GM12878 (cell line): ENCODE results near the gene MAGI2. TPM values are rescaled to one million over a fixed set of nuclear protein-coding genes. Genes with fewer than 3 reads are reported as not detected.

Experiments
- ATAC-seq: fragments of 200-7000 bp; cut with Tn5 transposase; 3 replicates; pipeline ENCODE4 v1.9.1; 2020; ENCODE audit warnings: mild to moderate bottlenecking, moderate library complexity
- BruUV-seq: library from RNA; stranded (reverse); fragments of 400-500 nt; replicated peaks from 2 replicates; lab custom pipeline; 2021; lab: Mats Ljungman, UMichigan
- CTCF ChIA-PET: fragments of 300-600 bp; sonication (Branson Sonifier 250); formaldehyde crosslinking; extraction: SDS; loops from one replicate; lab custom pipeline; 2021; ENCODE audit warnings: inconsistent platforms; lab: Yijun Ruan, JAX
- POLR2A ChIA-PET: fragments of 350-600 bp; formaldehyde crosslinking; extraction: SDS; loops from one replicate; lab custom pipeline; 2021; ENCODE audit warnings: inconsistent platforms; lab: Charles Lee
- RAD21 ChIA-PET: fragments of 300-600 bp; sonication (Branson Sonifier 250); formaldehyde crosslinking; loops from one replicate; lab custom pipeline; 2023; ENCODE audit warnings: antibody characterized with exemption; ENCODE audit not compliant: unreplicated experiment; lab: Charles Lee
- SMC1A ChIA-PET: fragments of 300-600 bp; sonication (Branson Sonifier 250); formaldehyde crosslinking; loops from one replicate; lab custom pipeline; 2023; ENCODE audit not compliant: unreplicated experiment, uncharacterized antibody; lab: Charles Lee
- DNase-seq: peaks from one replicate; pipeline ENCODE4 v3.0.0-alpha.2; 2011; ENCODE audit warnings: low read depth, low spot score
- FAIRE-seq: peaks from 3 replicates; lab custom pipeline; 2011; peaks lifted over from hg19 to GRCh38; lab: Jason Lieb, UNC
- H2AFZ ChIP-seq: 2 replicates; pipeline ENCODE4 v1.6.0; 2011; ENCODE audit warnings: low read depth, low read length, control low read depth; ENCODE audit not compliant: control insufficient read depth
- H3K27ac ChIP-seq: 2 replicates; pipeline ENCODE4 v1.5.1; 2011; ENCODE audit warnings: control low read depth; ENCODE audit not compliant: control insufficient read depth, insufficient read depth
- H3K27me3 ChIP-seq, 2 experiments: replicated peaks in 1 of 2; 2 replicates each; pipeline versions ENCODE4 v1.6.0 to v1.6.1; 2011; ENCODE audit warnings: low read length in 1 of 2; ENCODE audit not compliant: control insufficient read depth in 2 of 2, insufficient read depth in 2 of 2
- H3K36me3 ChIP-seq, 2 experiments: 2 replicates each; pipeline ENCODE4 v1.5.1; 2011; ENCODE audit warnings: low read length in 1 of 2; ENCODE audit not compliant: control insufficient read depth in 2 of 2, insufficient read depth in 2 of 2
- H3K4me1 ChIP-seq: 2 replicates; pipeline ENCODE4 v1.6.1; 2011; ENCODE audit warnings: mild to moderate bottlenecking, low read length, moderate library complexity, mixed read lengths; ENCODE audit not compliant: control insufficient read depth, insufficient read depth
- H3K4me2 ChIP-seq: 2 replicates; pipeline ENCODE4 v1.6.0; 2011; ENCODE audit warnings: control low read depth; ENCODE audit not compliant: control insufficient read depth, insufficient read depth
- H3K4me3 ChIP-seq: fragments of 200-600 bp; sonication (generic); 2 replicates; pipeline ENCODE4 v1.5.1; 2016
- H3K79me2 ChIP-seq: 2 replicates; pipeline ENCODE4 v1.6.0; 2011; ENCODE audit warnings: low read length; ENCODE audit not compliant: control insufficient read depth, insufficient read depth
- H3K9ac ChIP-seq: 2 replicates; pipeline ENCODE4 v1.8.0; 2011; ENCODE audit warnings: low read length, control low read depth, mixed read lengths; ENCODE audit not compliant: control insufficient read depth, insufficient read depth
- H3K9me3 ChIP-seq: replicated peaks from 3 replicates; pipeline ENCODE4 v1.5.1; 2011; ENCODE audit warnings: mild to moderate bottlenecking, low read length; ENCODE audit not compliant: control insufficient read depth, insufficient read depth
- H4K20me1 ChIP-seq: 2 replicates; pipeline ENCODE4 v1.6.0; 2011; ENCODE audit not compliant: control insufficient read depth, insufficient read depth
- ATF7 ChIP-seq: fragments of 450-650 bp; IDR thresholded peaks from 2 replicates; pipeline ENCODE4 v1.6.1; 2016; ENCODE audit warnings: low read depth, mild to moderate bottlenecking
- BCL11A ChIP-seq: IDR thresholded peaks from 2 replicates; pipeline ENCODE4 v1.6.1; 2011; ENCODE audit warnings: low read depth, low read length
- CBFB ChIP-seq: IDR thresholded peaks from 2 replicates; pipeline ENCODE4 v1.6.1; 2016; ENCODE audit warnings: antibody characterized with exemption, low read depth
- CREB1 ChIP-seq: IDR thresholded peaks from 2 replicates; pipeline ENCODE4 v1.6.1; 2012; ENCODE audit warnings: low read depth, mild to moderate bottlenecking, inconsistent platforms
- EED ChIP-seq: sonication (generic); IDR thresholded peaks from 2 replicates; pipeline ENCODE4 v1.6.1; 2016; ENCODE audit warnings: antibody characterized with exemption, low read depth
- ETV6 ChIP-seq, 2 experiments: fragments of 450-650 bp in 1 of 2; IDR thresholded peaks in 1 of 2; conservative IDR thresholded peaks in 1 of 2; 2 replicates each; pipeline ENCODE4 v1.6.1; 2014; ENCODE audit warnings: antibody characterized with exemption in 1 of 2, borderline replicate concordance in 1 of 2, low read depth in 1 of 2, mild to moderate bottlenecking in 1 of 2, moderate library complexity in 1 of 2
- IKZF1 ChIP-seq: fragments of 450-650 bp; conservative IDR thresholded peaks from 2 replicates; pipeline ENCODE4 v1.6.1; 2017; ENCODE audit warnings: antibody characterized with exemption, mild to moderate bottlenecking
- MXI1 ChIP-seq: fragments of 150-350 bp; IDR thresholded peaks from 2 replicates; pipeline ENCODE4 v1.6.1; 2011; ENCODE audit warnings: low read depth, mild to moderate bottlenecking, inconsistent platforms, low read length, improper control_type of control experiment
- RUNX3 ChIP-seq: IDR thresholded peaks from 2 replicates; pipeline ENCODE4 v1.6.1; 2012; ENCODE audit warnings: low read length, inconsistent platforms
- SUZ12 ChIP-seq: fragments of 200-600 bp; sonication (generic); IDR thresholded peaks from one replicate; pipeline ENCODE4 v1.6.1; 2018; ENCODE audit warnings: antibody characterized with exemption, mild to moderate bottlenecking; ENCODE audit not compliant: unreplicated experiment
- TAF1 ChIP-seq: IDR thresholded peaks from 2 replicates; pipeline ENCODE4 v1.6.1; 2011; ENCODE audit warnings: mild to moderate bottlenecking, low read depth, low read length, borderline replicate concordance
- WRNIP1 ChIP-seq: IDR thresholded peaks from 2 replicates; pipeline ENCODE4 v1.6.1; 2011; ENCODE audit warnings: low read depth, low read length, improper control_type of control experiment, borderline replicate concordance
- ZNF24 ChIP-seq: fragments of 450-650 bp; IDR thresholded peaks from 2 replicates; pipeline ENCODE4 v1.6.1; 2017; ENCODE audit warnings: antibody characterized with exemption, mild to moderate bottlenecking
- ZNF384 ChIP-seq: IDR thresholded peaks from 2 replicates; pipeline ENCODE4 v1.6.1; 2012; ENCODE audit warnings: low read depth, mild to moderate bottlenecking, low read length, improper control_type of control experiment, borderline replicate concordance
- ZSCAN29 ChIP-seq: fragments of 450-650 bp; IDR thresholded peaks from 2 replicates; pipeline ENCODE4 v1.6.1; 2017; ENCODE audit warnings: mild to moderate bottlenecking, moderate library complexity
- WGBS: methylation state at CpG from one replicate; pipeline ENCODE4 v1.1.6; 2016; ENCODE audit warnings: low lambda C conversion rate; ENCODE audit not compliant: insufficient replicate concordance, insufficient coverage; ENCODE audit errors: missing lambda C conversion rate; 5-methylcytosine and 5-hydroxymethylcytosine counted together
- in situ Hi-C: fragments of 300-500 bp; cut with MboI; formaldehyde crosslinking; loops from 9 replicates; pipeline ENCODE4 v1.14.3; 2018; ENCODE audit warnings: mixed read lengths
- intact Hi-C: fragments of 100-400 bp; cut with micrococcal nuclease; formaldehyde crosslinking; loops from one replicate; pipeline ENCODE4 v1.14.2; 2022; ENCODE audit not compliant: unreplicated experiment
- polyA plus RNA-seq, 11 experiments: library from polyadenylated mRNA; depleted of rRNA in 4 of 11; unstranded in 6 of 11; stranded (reverse) in 5 of 11; fragments of >200 nt; fragmentation: Nextera tagmentation in 4 of 11; fragmentation: Illumina TruSeq in 1 of 11; extraction: Ambion mirVana in 4 of 11; extraction: Trizol in 1 of 11; gene quantifications; 1 replicate in 1 of 11; 2 replicates in 10 of 11; pipeline versions ENCODE4 v1.2.1 to v1.2.3, GENCODE V29; 2011 to 2016; ENCODE audit warnings: inconsistent platforms in 2 of 11, missing spikeins in 2 of 11, low read depth in 1 of 11
- total RNA-seq, 4 experiments: library from RNA; depleted of rRNA in 3 of 4; stranded (reverse); fragments of >200 nt in 3 of 4; fragmentation: Illumina TruSeq in 1 of 4; extraction: Trizol in 1 of 4; gene quantifications; 2 replicates each; pipeline versions ENCODE4 v1.2.1 to v1.2.3, GENCODE V29; 2013 to 2021
- TF ChIP-seq, protein P1 (sequence below): IDR thresholded peaks from 2 replicates; pipeline ENCODE4 v1.6.1; 2011; ENCODE audit warnings: borderline replicate concordance, low read depth, mild to moderate bottlenecking, moderate library complexity, mixed read lengths, low read length; ENCODE audit not compliant: insufficient read depth; ENCODE audit errors: extremely low read length

Gene MAGI2
- total and polyA plus RNA-seq, 10 of the 15 experiments (the other 5 are each of a cell fraction or from before 2014, with no cell fraction given): 0.01 to 0.31 (median 0.05) TPM; not detected in 2

GRCh38 chr7:78437118-78437517, 1016.3 kb downstream of the MAGI2 start:
- Histone ChIP-seq H3K79me2 (no peaks in the 10 kb centered on the region), H3K4me1 (no peaks in the 10 kb centered on the region), H3K4me3 (no peak overlapping the region), H3K9ac (no peak overlapping the region), H3K36me3 (no peaks in the 10 kb centered on the region), H2AFZ (no peak overlapping the region), H3K27me3 (no peaks in the 10 kb centered on the region), H3K27ac (no peak overlapping the region), H4K20me1 (no peaks in the 10 kb centered on the region), H3K9me3 (no peaks in the 10 kb centered on the region), H3K4me2 (no peak overlapping the region)
- FAIRE-seq (no peak), ATAC-seq (no peak), DNase-seq (no peak)
- SMC1A ChIA-PET: interaction anchor here (0.6 to 1.8 kb wide), 2 partner anchors 9 to 269 kb away, joined by 4 read pairs; no protein-coding TSS in a partner anchor
- in situ Hi-C loops: no loop called here
- RAD21 ChIA-PET: no interaction called here
- no TSS peak for BruUV-seq
- intact Hi-C loops: no loop called here
- CTCF ChIA-PET: no interaction called here
- WGBS: 23% methylated on average over 5 of the region's 5 CpGs
- TF ChIP-seq ETV6 (conservative IDR thresholded peaks at IDR 0.05 in 1 of 2, IDR thresholded peaks at IDR 0.05 in 1 of 2; ENCODE audit: borderline replicate concordance in 1 of 2, low read depth in 1 of 2) (no peak), IKZF1 (no peak)
- TF ChIP-seq, all 136 proteins: peak for 0
- POLR2A ChIA-PET: no interaction called here

- Histone ChIP-seq H3K27me3 (no peaks in the 10 kb centered on the region), H3K27ac (no peak overlapping the region), H3K9me3 (no peaks in the 10 kb centered on the region), H3K36me3 (no peaks in the 10 kb centered on the region), H4K20me1 (no peaks in the 10 kb centered on the region), H3K9ac (no peak overlapping the region), H3K4me3 (no peak overlapping the region), H3K4me1 (no peaks in the 10 kb centered on the region), H2AFZ (no peak overlapping the region), H3K4me2 (no peak overlapping the region), H3K79me2 (no peaks in the 10 kb centered on the region)
- ATAC-seq (no peak), DNase-seq (no peak), FAIRE-seq (no peak)
- TF ChIP-seq CREB1 (no peak), ETV6 (conservative IDR thresholded peaks at IDR 0.05 in 1 of 2, IDR thresholded peaks at IDR 0.05 in 1 of 2; ENCODE audit: borderline replicate concordance in 1 of 2, low read depth in 1 of 2) (no peak), EED (no peak), RUNX3 (no peak), CBFB (no peak), ZNF24 (no peak), ZNF384 (no peak), MXI1 (no peak), ZSCAN29 (no peak), SUZ12 (no peak), WRNIP1 (no peak), ATF7 (no peak), TAF1 (no peak), BCL11A (no peak)
- TF ChIP-seq, protein P1, sequence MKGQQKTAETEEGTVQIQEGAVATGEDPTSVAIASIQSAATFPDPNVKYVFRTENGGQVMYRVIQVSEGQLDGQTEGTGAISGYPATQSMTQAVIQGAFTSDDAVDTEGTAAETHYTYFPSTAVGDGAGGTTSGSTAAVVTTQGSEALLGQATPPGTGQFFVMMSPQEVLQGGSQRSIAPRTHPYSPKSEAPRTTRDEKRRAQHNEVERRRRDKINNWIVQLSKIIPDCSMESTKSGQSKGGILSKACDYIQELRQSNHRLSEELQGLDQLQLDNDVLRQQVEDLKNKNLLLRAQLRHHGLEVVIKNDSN: no peak
- SMC1A ChIA-PET: no interaction called here
- in situ Hi-C loops (no loop called here), intact Hi-C loops (no loop called here)
- CTCF ChIA-PET: no interaction called here
- no TSS peak for BruUV-seq
- POLR2A ChIA-PET: no interaction called here
- RAD21 ChIA-PET: no interaction called here
- WGBS: 22% methylated on average over 4 of the region's 4 CpGs
These were observed 1018.1 kb downstream of the MAGI2 start for GRCh38 chr7:78435355-78435754.
